ENCODE measurements around the gene RFX7.

DNA sequence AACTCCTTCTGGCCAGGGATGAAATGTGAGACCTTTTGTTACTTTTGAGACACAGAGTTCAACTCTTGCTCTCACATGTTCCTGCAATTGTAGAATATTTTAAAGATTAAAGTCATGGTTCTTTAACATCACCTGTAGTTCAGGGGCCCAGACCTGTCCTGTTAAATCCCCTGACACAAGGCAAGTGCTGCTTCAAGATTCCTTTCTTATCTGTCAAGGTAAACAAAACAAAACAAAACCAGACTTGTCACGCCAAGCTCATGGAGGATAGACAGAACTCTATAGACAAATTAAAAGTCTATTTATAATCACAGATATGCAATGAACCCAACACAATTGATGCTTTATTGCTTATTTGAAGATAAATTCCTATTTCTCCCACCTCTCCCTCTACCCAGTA is 201.6 kb downstream of the RFX7 start:
- TF ChIP-seq, protein P1, sequence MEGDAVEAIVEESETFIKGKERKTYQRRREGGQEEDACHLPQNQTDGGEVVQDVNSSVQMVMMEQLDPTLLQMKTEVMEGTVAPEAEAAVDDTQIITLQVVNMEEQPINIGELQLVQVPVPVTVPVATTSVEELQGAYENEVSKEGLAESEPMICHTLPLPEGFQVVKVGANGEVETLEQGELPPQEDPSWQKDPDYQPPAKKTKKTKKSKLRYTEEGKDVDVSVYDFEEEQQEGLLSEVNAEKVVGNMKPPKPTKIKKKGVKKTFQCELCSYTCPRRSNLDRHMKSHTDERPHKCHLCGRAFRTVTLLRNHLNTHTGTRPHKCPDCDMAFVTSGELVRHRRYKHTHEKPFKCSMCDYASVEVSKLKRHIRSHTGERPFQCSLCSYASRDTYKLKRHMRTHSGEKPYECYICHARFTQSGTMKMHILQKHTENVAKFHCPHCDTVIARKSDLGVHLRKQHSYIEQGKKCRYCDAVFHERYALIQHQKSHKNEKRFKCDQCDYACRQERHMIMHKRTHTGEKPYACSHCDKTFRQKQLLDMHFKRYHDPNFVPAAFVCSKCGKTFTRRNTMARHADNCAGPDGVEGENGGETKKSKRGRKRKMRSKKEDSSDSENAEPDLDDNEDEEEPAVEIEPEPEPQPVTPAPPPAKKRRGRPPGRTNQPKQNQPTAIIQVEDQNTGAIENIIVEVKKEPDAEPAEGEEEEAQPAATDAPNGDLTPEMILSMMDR (IDR thresholded peaks at IDR 0.05) = no peak
- TF ChIP-seq POLR2A (IDR thresholded peaks at IDR 0.05) = no peak
